Prostate gland (tissue), 2 donors: Measurements from ENCODE around the gene NTM. TPM values are rescaled to one million over a fixed set of nuclear protein-coding genes. Genes with fewer than 3 reads are reported as not detected.

Experiments
- DNase-seq: peaks from one replicate; pipeline ENCODE4 v3.0.0-alpha.2; 2019; ENCODE audit warnings: low spot score
- H3K27ac ChIP-seq, 2 donors: fragments of 200-600 bp; sonication (generic); 2 replicates each; pipeline ENCODE4 v1.5.1; 2017 to 2019
- H3K27me3 ChIP-seq: fragments of 200-600 bp; sonication (generic); replicated peaks from 2 replicates; pipeline ENCODE4 v1.5.1; 2019; ENCODE audit not compliant: insufficient read depth
- H3K36me3 ChIP-seq, 2 donors: fragments of 200-600 bp; sonication (generic); 1 replicate in 1 of 2; 2 replicates in 1 of 2; pipeline versions ENCODE4 v1.5.1 to v1.8.1; 2017 to 2019
- H3K4me1 ChIP-seq: fragments of 200-600 bp; sonication (generic); replicated peaks from 2 replicates; pipeline ENCODE4 v1.5.1; 2019
- H3K4me3 ChIP-seq, 2 donors: fragments of 200-600 bp; sonication (generic); 2 replicates each; pipeline ENCODE4 v1.5.1; 2017 to 2019
- H3K9me3 ChIP-seq: fragments of 200-600 bp; sonication (generic); 2 replicates; pipeline ENCODE4 v1.5.1; 2017
- CTCF ChIP-seq, 4 experiments: fragments of 200-600 bp in 2 of 4; fragments of 450-650 bp in 2 of 4; sonication (generic) in 2 of 4; IDR thresholded peaks; 1 replicate in 3 of 4; 2 replicates in 1 of 4; pipeline ENCODE4 v1.5.1; 2016 to 2019; ENCODE audit warnings: antibody characterized with exemption in 4 of 4, mild to moderate bottlenecking in 2 of 4, moderate library complexity in 2 of 4
- POLR2A ChIP-seq: fragments of 450-650 bp; IDR thresholded peaks from one replicate; pipeline ENCODE4 v1.6.1; 2016; ENCODE audit warnings: antibody characterized with exemption, mild to moderate bottlenecking
- POLR2AphosphoS5 ChIP-seq: sonication (generic); formaldehyde crosslinking; IDR thresholded peaks from one replicate; pipeline ENCODE4 v1.6.1; 2017; ENCODE audit warnings: antibody characterized with exemption
- WGBS: methylation state at CpG from one replicate; pipeline ENCODE4 v1.1.5; 2018; 5-methylcytosine and 5-hydroxymethylcytosine counted together
- intact Hi-C: fragments of 100-400 bp; cut with DNase I; formaldehyde crosslinking; loops from one replicate; pipeline ENCODE4 v1.14.2; 2022
- total RNA-seq, 2 donors: library from RNA; depleted of rRNA; stranded (reverse); fragments of >200 nt; gene quantifications; one replicate each; pipeline ENCODE4 v1.1.0, GENCODE V29; 2016

Gene NTM
- total RNA-seq, 2 donors from 2014 or later, result 7.4 TPM; not detected in 1

GRCh38 chr11:131624531-131624930 is 254.1 kb downstream of the NTM start:
- TF ChIP-seq CTCF (IDR thresholded peaks at IDR 0.05), result no peak
- no peak for TF ChIP-seq POLR2A
- TF ChIP-seq POLR2AphosphoS5, result no peak
- H3K4me3 ChIP-seq, result no peak overlapping the region
- H3K27ac ChIP-seq, result no peak overlapping the region
- intact Hi-C loops, result no loop called here
- no peaks in the 10 kb centered on the region for H3K27me3 ChIP-seq
- no peaks in the 10 kb centered on the region for H3K9me3 ChIP-seq
- WGBS, result 95% methylated on average over 4 of the region's 4 CpGs
- H3K36me3 ChIP-seq, result no peaks in the 10 kb centered on the region
- DNase-seq, result no peak
- no peaks in the 10 kb centered on the region for H3K4me1 ChIP-seq

- H3K4me3 ChIP-seq, result no peak overlapping the region
- 72% methylated on average over 9 of the region's 9 CpGs for WGBS
These were observed 256.4 kb downstream of the NTM start for GRCh38 chr11:131626788-131627187.

GRCh38 chr11:131628739-131629138 is 258.3 kb downstream of the NTM start:
- no peaks in the 10 kb centered on the region for H3K36me3 ChIP-seq
- WGBS, result 89% methylated on average over 6 of the region's 6 CpGs
- no peak for TF ChIP-seq CTCF (IDR thresholded peaks at IDR 0.05)
- no peak for TF ChIP-seq POLR2A
- no peak for TF ChIP-seq POLR2AphosphoS5
- H3K27ac ChIP-seq, result no peak overlapping the region
- H3K27me3 ChIP-seq, result no peaks in the 10 kb centered on the region
- no peaks in the 10 kb centered on the region for H3K9me3 ChIP-seq
- intact Hi-C loops, result no loop called here
- no peaks in the 10 kb centered on the region for H3K4me1 ChIP-seq
- H3K4me3 ChIP-seq, result no peak overlapping the region
- no peak for DNase-seq

More at GRCh38 chr11:131626788-131627187, 256.4 kb downstream of the NTM start:
- no peaks in the 10 kb centered on the region for H3K36me3 ChIP-seq
- TF ChIP-seq POLR2AphosphoS5 (no peak), POLR2A (no peak)
- no peak for DNase-seq
- H3K27ac ChIP-seq, result no peak overlapping the region
- no peaks in the 10 kb centered on the region for H3K9me3 ChIP-seq
- H3K4me1 ChIP-seq, result no peaks in the 10 kb centered on the region
- no peaks in the 10 kb centered on the region for H3K27me3 ChIP-seq
- intact Hi-C loops, result no loop called here

- 65% methylated on average over 5 of the region's 5 CpGs for WGBS
These were observed 259.6 kb downstream of the NTM start for GRCh38 chr11:131629925-131630540.

GRCh38 chr11:131632971-131633370 is 262.6 kb downstream of the NTM start:
- H3K27ac ChIP-seq, result no peak overlapping the region
- TF ChIP-seq POLR2AphosphoS5, result no peak
- no peak for TF ChIP-seq POLR2A
- TF ChIP-seq CTCF (IDR thresholded peaks at IDR 0.05), result no peak
- no peak overlapping the region for H3K4me3 ChIP-seq
- 87% methylated on average over 2 of the region's 2 CpGs for WGBS
- no peaks in the 10 kb centered on the region for H3K4me1 ChIP-seq
- H3K9me3 ChIP-seq, result no peaks in the 10 kb centered on the region
- DNase-seq, result no peak
- no peaks in the 10 kb centered on the region for H3K36me3 ChIP-seq
- H3K27me3 ChIP-seq, result no peaks in the 10 kb centered on the region
- intact Hi-C loops, result no loop called here

More at GRCh38 chr11:131629925-131630540, 259.6 kb downstream of the NTM start:
- H3K27ac ChIP-seq, result no peak overlapping the region
- no peaks in the 10 kb centered on the region for H3K9me3 ChIP-seq
- DNase-seq, result no peak
- H3K4me3 ChIP-seq, result no peak overlapping the region
- TF ChIP-seq POLR2A, result no peak
- TF ChIP-seq POLR2AphosphoS5, result no peak
- TF ChIP-seq CTCF (IDR thresholded peaks at IDR 0.05), result no peak
- H3K27me3 ChIP-seq, result no peaks in the 10 kb centered on the region
- no peaks in the 10 kb centered on the region for H3K4me1 ChIP-seq
- intact Hi-C loops, result no loop called here
- no peaks in the 10 kb centered on the region for H3K36me3 ChIP-seq
